T-cell (primary cell): Measurements from ENCODE around the gene SPECC1. TPM values are rescaled to one million over a fixed set of nuclear protein-coding genes. Genes with fewer than 3 reads are reported as not detected.

Experiments
- ATAC-seq, 4 experiments: fragments of 200-7000 bp in 3 of 4; fragments of 150-1000 bp in 1 of 4; cut with Tn5 transposase; replicated peaks in 1 of 4; 1 replicate in 3 of 4; 2 replicates in 1 of 4; pipeline ENCODE4 v1.10.0; 2021; ENCODE audit warnings: moderate library complexity in 3 of 4, mild to moderate bottlenecking in 2 of 4, moderate number of reproducible peaks in 1 of 4
- CTCF ChIA-PET, 2 donors: fragments of 300-600 bp; sonication (Branson Sonifier 250); formaldehyde crosslinking; loops; one replicate each; lab custom pipeline; 2022; ENCODE audit warnings: antibody characterized with exemption in 2 of 2; lab: Charles Lee
- POLR2A ChIA-PET, 2 donors: fragments of 300-600 bp; sonication (Branson Sonifier 250); formaldehyde crosslinking; loops; one replicate each; lab custom pipeline; 2022; ENCODE audit warnings: antibody characterized with exemption in 2 of 2; lab: Charles Lee
- DNase-seq, 35 experiments: peaks; one replicate each; pipeline versions ENCODE4 v3.0.0 to v3.0.0-alpha.2; 2013 to 2023
- H3K27ac ChIP-seq: one replicate; pipeline ENCODE4 v1.5.1; 2013; ENCODE audit warnings: low read length
- H3K27me3 ChIP-seq, 2 experiments: replicated peaks in 1 of 2; 1 replicate in 1 of 2; 2 replicates in 1 of 2; pipeline versions ENCODE4 v1.6.1 to v1.7.0; 2013; ENCODE audit warnings: low read length in 1 of 2, mixed read lengths in 1 of 2; ENCODE audit not compliant: control insufficient read depth in 2 of 2, insufficient read depth in 2 of 2; ENCODE audit errors: extremely low read depth in 1 of 2
- H3K36me3 ChIP-seq, 2 donors: 1 replicate in 1 of 2; 2 replicates in 1 of 2; pipeline versions ENCODE4 v1.6.1 to v1.7.0; 2013; ENCODE audit warnings: low read length in 1 of 2; ENCODE audit not compliant: control insufficient read depth in 2 of 2, insufficient read depth in 1 of 2; ENCODE audit errors: extremely low read depth in 1 of 2
- H3K4me1 ChIP-seq, 2 experiments: 1 replicate in 1 of 2; 2 replicates in 1 of 2; pipeline versions ENCODE4 v1.6.1 to v1.7.0; 2013; ENCODE audit warnings: low read length in 2 of 2, mixed read lengths in 1 of 2; ENCODE audit not compliant: insufficient read depth in 2 of 2, control insufficient read depth in 1 of 2; ENCODE audit errors: extremely low read depth in 1 of 2
- H3K4me3 ChIP-seq, 2 donors: 1 replicate in 1 of 2; 2 replicates in 1 of 2; pipeline versions ENCODE4 v1.5.1 to v1.7.0; 2013; ENCODE audit warnings: mild to moderate bottlenecking in 2 of 2, low read length in 1 of 2, moderate library complexity in 1 of 2; ENCODE audit not compliant: control insufficient read depth in 1 of 2; ENCODE audit errors: extremely low read depth in 1 of 2
- H3K9me3 ChIP-seq: 2 replicates; pipeline ENCODE4 v1.7.0; 2013
- H3K27ac Mint-ChIP-seq, 2 donors: one replicate each; pipeline ENCODE4 v1.8.0; 2020 to 2021; ENCODE audit warnings: mild to moderate bottlenecking in 2 of 2, mixed read lengths in 2 of 2
- H3K27me3 Mint-ChIP-seq, 2 donors: one replicate each; pipeline ENCODE4 v1.8.0; 2021 to 2022; ENCODE audit warnings: mixed read lengths in 2 of 2
- H3K36me3 Mint-ChIP-seq: one replicate; pipeline ENCODE4 v1.8.0; 2021; ENCODE audit warnings: mixed read lengths
- H3K4me1 Mint-ChIP-seq, 3 donors: one replicate each; pipeline ENCODE4 v1.8.0; 2020 to 2022; ENCODE audit warnings: mixed read lengths in 3 of 3, mild to moderate bottlenecking in 1 of 3
- H3K4me3 Mint-ChIP-seq, 3 donors: one replicate each; pipeline ENCODE4 v1.8.0; 2020 to 2022; ENCODE audit warnings: mild to moderate bottlenecking in 3 of 3, mixed read lengths in 3 of 3, moderate library complexity in 3 of 3
- H3K9me3 Mint-ChIP-seq, 3 donors: one replicate each; pipeline ENCODE4 v1.8.0; 2020 to 2022; ENCODE audit warnings: mixed read lengths in 3 of 3
- WGBS: methylation state at CpG from one replicate; pipeline ENCODE4 v1.1.5; 2013; ENCODE audit warnings: missing lambda C conversion rate; ENCODE audit not compliant: insufficient coverage; 5-methylcytosine and 5-hydroxymethylcytosine counted together
- total RNA-seq, 35 experiments: library from RNA in 6 of 35; stranded (reverse) in 6 of 35; fragments of 120-200 nt in 1 of 35; gene quantifications; one replicate each; pipeline versions ENCODE4 v1.2.1 to v1.2.4 and lab custom pipeline; 2013 to 2026

The SPECC1 gene
- total RNA-seq, 5 donors from 2014 or later (not counting 1 experiment from before 2014, with no cell fraction given): 3.9 to 12.9 (median 6.0) TPM

- Histone ChIP-seq H3K27ac (no peak overlapping the region), H3K9me3 (no peaks in the 10 kb centered on the region), H3K27me3 (no peaks in the 10 kb centered on the region), H3K36me3 (no peaks in the 10 kb centered on the region), H3K4me1 (no peaks in the 10 kb centered on the region), H3K4me3 (no peak overlapping the region)
- CTCF ChIA-PET: no interaction called here
- 90% methylated on average over 4 of the region's 4 CpGs for WGBS
- Mint-ChIP-seq H3K4me3 (no peak overlapping the region), H3K27me3 (no peaks in the 10 kb centered on the region), H3K4me1 (no peaks in the 10 kb centered on the region), H3K36me3 (no peaks in the 10 kb centered on the region), H3K27ac (no peak overlapping the region), H3K9me3 (no peaks in the 10 kb centered on the region)
- ATAC-seq (no peak), DNase-seq (no peak)
- POLR2A ChIA-PET: no interaction called here
Measured at GRCh38 chr17:20149251-20149650, 140.1 kb downstream of the SPECC1 start.

DNA sequence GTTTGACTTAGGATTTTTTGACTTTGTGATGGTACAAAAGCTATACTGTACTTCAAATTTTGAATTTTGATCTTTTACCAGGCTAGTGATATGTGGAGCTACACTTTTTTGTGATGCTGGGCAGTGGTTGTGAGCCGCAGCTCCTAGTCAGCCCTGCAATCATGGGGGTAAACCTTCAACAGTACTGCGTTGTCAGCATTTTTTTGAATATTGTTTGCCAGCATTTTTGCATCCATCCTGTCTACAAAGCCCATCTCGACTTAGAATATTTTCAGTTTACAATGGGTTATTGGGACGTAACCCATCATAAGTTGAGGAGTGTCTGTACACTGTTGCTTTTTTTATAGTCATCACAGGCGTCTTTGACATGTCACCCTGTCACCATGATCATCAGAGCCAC, 142.0 kb downstream of the SPECC1 start:
- no peak overlapping the region for H3K27ac ChIP-seq
- H3K9me3 Mint-ChIP-seq: no peaks in the 10 kb centered on the region
- no peak for ATAC-seq
- WGBS: 92% methylated on average over 2 of the region's 5 CpGs
- H3K27ac Mint-ChIP-seq: no peak overlapping the region
- POLR2A ChIA-PET: no interaction called here
- H3K4me1 ChIP-seq: peaks cover 0 to 7% of the 10 kb centered on the region in 2 experiments
- no peaks in the 10 kb centered on the region for H3K27me3 ChIP-seq
- H3K4me3 Mint-ChIP-seq: no peak overlapping the region
- no peaks in the 10 kb centered on the region for H3K9me3 ChIP-seq
- H3K4me3 ChIP-seq: no peak overlapping the region
- H3K36me3 Mint-ChIP-seq: no peaks in the 10 kb centered on the region
- H3K36me3 ChIP-seq: no peaks in the 10 kb centered on the region
- no peak for DNase-seq
- CTCF ChIA-PET: interaction anchor here in 1 of 2 donors (0.5 to 0.6 kb wide), 2 partner anchors 19 to 192 kb away, joined by 3 read pairs; no protein-coding TSS in a partner anchor
- H3K27me3 Mint-ChIP-seq: no peaks in the 10 kb centered on the region
- H3K4me1 Mint-ChIP-seq: no peaks in the 10 kb centered on the region

GRCh38 chr17:20153231-20153630, 144.1 kb downstream of the SPECC1 start:
- Mint-ChIP-seq H3K27ac (no peak overlapping the region), H3K4me3 (no peak overlapping the region), H3K36me3 (no peaks in the 10 kb centered on the region), H3K9me3 (no peaks in the 10 kb centered on the region), H3K27me3 (peaks cover 0 to 4% of the 10 kb centered on the region in 2 donors), H3K4me1 (peaks cover 4 to 6% (median 6%) of the 10 kb centered on the region in 3 donors)
- Histone ChIP-seq H3K27ac (no peak overlapping the region), H3K9me3 (no peaks in the 10 kb centered on the region), H3K27me3 (peaks cover 0 to 3% of the 10 kb centered on the region in 2 experiments), H3K4me3 (no peak overlapping the region), H3K36me3 (no peaks in the 10 kb centered on the region), H3K4me1 (peaks cover 0 to 16% of the 10 kb centered on the region in 2 experiments)
- ChIA-PET POLR2A (no interaction called here), CTCF (interaction anchor here in 1 of 2 donors (0.6 kb wide), 1 partner anchor 36 kb away, joined by 4 read pairs; no protein-coding TSS in a partner anchor)
- no peak for DNase-seq
- 93% methylated on average over 2 of the region's 2 CpGs for WGBS
- no peak for ATAC-seq

GRCh38 chr17:20154286-20155000, 145.3 kb downstream of the SPECC1 start:
- H3K27ac ChIP-seq: peak overlapping the region; percentile 73
- ChIA-PET CTCF (no interaction called here), POLR2A (no interaction called here)
- no peaks in the 10 kb centered on the region for H3K9me3 ChIP-seq
- Mint-ChIP-seq H3K27ac (no peak overlapping the region), H3K27me3 (peaks cover 0 to 4% of the 10 kb centered on the region in 2 donors), H3K9me3 (no peaks in the 10 kb centered on the region), H3K4me3 (no peak overlapping the region), H3K4me1 (peaks cover 4 to 6% (median 6%) of the 10 kb centered on the region in 3 donors), H3K36me3 (no peaks in the 10 kb centered on the region)
- H3K4me1 ChIP-seq: peaks cover 0 to 16% of the 10 kb centered on the region in 2 experiments
- no peaks in the 10 kb centered on the region for H3K36me3 ChIP-seq
- no peak overlapping the region for H3K4me3 ChIP-seq
- WGBS: 81% methylated on average over 11 of the region's 11 CpGs
- DNase-seq (no peak), ATAC-seq (no peak)
- peaks cover 0 to 12% of the 10 kb centered on the region in 2 experiments for H3K27me3 ChIP-seq

GRCh38 chr17:20155258-20156195, 146.4 kb downstream of the SPECC1 start:
- H3K27me3 Mint-ChIP-seq: peaks cover 0 to 4% of the 10 kb centered on the region in 2 donors
- CTCF ChIA-PET: interaction anchor here in 1 of 2 donors (0.7 to 0.8 kb wide), 2 partner anchors 162 to 165 kb away, joined by 3 read pairs; no protein-coding TSS in a partner anchor
- H3K36me3 ChIP-seq: no peaks in the 10 kb centered on the region
- POLR2A ChIA-PET: interaction anchor here (0.5 to 0.7 kb wide), 3 partner anchors 83 to 645 kb away, joined by 3 to 7 read pairs (median 3); no protein-coding TSS in a partner anchor
- peaks cover 0 to 16% of the 10 kb centered on the region in 2 experiments for H3K4me1 ChIP-seq
- no peak overlapping the region for H3K27ac Mint-ChIP-seq
- H3K4me3 ChIP-seq: peak overlapping the region; percentile 48
- H3K9me3 ChIP-seq: no peaks in the 10 kb centered on the region
- no peaks in the 10 kb centered on the region for H3K9me3 Mint-ChIP-seq
- H3K4me1 Mint-ChIP-seq: peaks cover 4 to 6% (median 6%) of the 10 kb centered on the region in 3 donors
- peak overlapping the region; percentile 73 for H3K27ac ChIP-seq
- ATAC-seq (peak; percentile 94 to 99 (median 97)), DNase-seq (peak; percentile 80 to 97 (median 94))
- H3K27me3 ChIP-seq: peaks cover 0 to 12% of the 10 kb centered on the region in 2 experiments
- no peaks in the 10 kb centered on the region for H3K36me3 Mint-ChIP-seq
- no peak overlapping the region for H3K4me3 Mint-ChIP-seq
- under 1% methylated on average over 57 of the region's 69 CpGs for WGBS
